KMS-11 (cell line): ENCODE results near the gene PCYT1A.
"Not testable (repeated sequence)": the region's sequence is repeated elsewhere in the genome, so short reads cannot be mapped to it uniquely, and the experiment has no call there.

Experiments used
- H2AFZ ChIP-seq: fragments of 200-600 bp; sonication (generic); 2 replicates; pipeline ENCODE4 v1.6.1; 2016; ENCODE audit warnings: antibody characterized with exemption, mixed run types, low read depth
- H3K27ac ChIP-seq: fragments of 200-600 bp; sonication (generic); 2 replicates; pipeline ENCODE4 v1.6.1; 2016; ENCODE audit warnings: mild to moderate bottlenecking, mixed run types
- H3K27me3 ChIP-seq: fragments of 200-600 bp; sonication (generic); 2 replicates; pipeline ENCODE4 v1.6.1; 2017; ENCODE audit warnings: mild to moderate bottlenecking, low read depth, mixed run types, moderate library complexity; ENCODE audit not compliant: insufficient read depth
- H3K36me3 ChIP-seq: fragments of 200-600 bp; sonication (generic); 2 replicates; pipeline ENCODE4 v1.6.1; 2017; ENCODE audit warnings: mild to moderate bottlenecking, mixed run types; ENCODE audit not compliant: insufficient read depth
- H3K4me1 ChIP-seq: fragments of 200-600 bp; sonication (generic); 2 replicates; pipeline ENCODE4 v1.6.1; 2016; ENCODE audit warnings: mild to moderate bottlenecking, low read depth, mixed run types; ENCODE audit not compliant: poor library complexity, severe bottlenecking
- H3K4me2 ChIP-seq: fragments of 200-600 bp; sonication (generic); 2 replicates; pipeline ENCODE4 v1.7.0; 2016; ENCODE audit warnings: mild to moderate bottlenecking, mixed run types
- H3K4me3 ChIP-seq: fragments of 200-600 bp; sonication (generic); IDR thresholded peaks from 2 replicates; pipeline ENCODE4 v1.6.1; 2017; ENCODE audit warnings: low read depth, low read length, mixed read lengths; ENCODE audit not compliant: insufficient read depth
- H3K79me2 ChIP-seq: fragments of 200-600 bp; sonication (generic); 2 replicates; pipeline ENCODE4 v1.6.1; 2016; ENCODE audit warnings: low read depth, mixed run types; ENCODE audit not compliant: insufficient read depth
- H3K9ac ChIP-seq: fragments of 200-600 bp; sonication (generic); 2 replicates; pipeline ENCODE4 v1.6.1; 2016; ENCODE audit warnings: mild to moderate bottlenecking, mixed run types
- H4K20me1 ChIP-seq: fragments of 200-600 bp; sonication (generic); 2 replicates; pipeline ENCODE4 v1.6.1; 2016; ENCODE audit warnings: mild to moderate bottlenecking, mixed run types; ENCODE audit not compliant: insufficient read depth
- TF ChIP-seq, protein P1 (sequence below): fragments of 200-600 bp; sonication (generic); conservative IDR thresholded peaks from 2 replicates; pipeline ENCODE4 v1.6.1; 2017; ENCODE audit warnings: low read depth, mild to moderate bottlenecking, antibody characterized with exemption, low read length, moderate library complexity, mixed read lengths

The PCYT1A gene

DNA sequence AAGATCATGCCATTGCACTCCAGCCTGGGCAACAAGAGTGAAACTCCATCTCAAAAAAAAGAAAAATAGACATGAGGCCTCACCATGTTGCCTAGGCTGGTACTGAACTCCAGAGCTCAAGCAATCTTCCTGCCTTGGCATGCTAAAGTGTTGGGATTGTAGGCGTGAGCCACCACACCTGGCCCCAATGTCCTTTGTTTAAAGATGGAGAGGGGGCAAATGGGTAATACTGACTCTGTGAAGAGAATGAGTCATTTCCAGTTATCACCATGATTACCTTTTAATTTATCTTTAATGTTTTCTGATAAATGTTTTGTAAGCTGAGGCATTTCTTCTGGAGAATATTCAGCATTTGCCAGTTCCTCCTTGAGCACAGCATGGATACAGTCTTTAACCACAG, 28.3 kb upstream of the PCYT1A start:
- Histone ChIP-seq H3K27ac (no peak overlapping the region), H3K4me3 (no peak overlapping the region), H4K20me1 (no peaks in the 10 kb centered on the region), H3K4me2 (no peak overlapping the region), H3K4me1 (no peaks in the 10 kb centered on the region), H3K79me2 (no peaks in the 10 kb centered on the region), H3K9ac (no peak overlapping the region), H3K36me3 (no peaks in the 10 kb centered on the region), H3K27me3 (no peaks in the 10 kb centered on the region), H2AFZ (no peak overlapping the region)
- TF ChIP-seq, protein P1, sequence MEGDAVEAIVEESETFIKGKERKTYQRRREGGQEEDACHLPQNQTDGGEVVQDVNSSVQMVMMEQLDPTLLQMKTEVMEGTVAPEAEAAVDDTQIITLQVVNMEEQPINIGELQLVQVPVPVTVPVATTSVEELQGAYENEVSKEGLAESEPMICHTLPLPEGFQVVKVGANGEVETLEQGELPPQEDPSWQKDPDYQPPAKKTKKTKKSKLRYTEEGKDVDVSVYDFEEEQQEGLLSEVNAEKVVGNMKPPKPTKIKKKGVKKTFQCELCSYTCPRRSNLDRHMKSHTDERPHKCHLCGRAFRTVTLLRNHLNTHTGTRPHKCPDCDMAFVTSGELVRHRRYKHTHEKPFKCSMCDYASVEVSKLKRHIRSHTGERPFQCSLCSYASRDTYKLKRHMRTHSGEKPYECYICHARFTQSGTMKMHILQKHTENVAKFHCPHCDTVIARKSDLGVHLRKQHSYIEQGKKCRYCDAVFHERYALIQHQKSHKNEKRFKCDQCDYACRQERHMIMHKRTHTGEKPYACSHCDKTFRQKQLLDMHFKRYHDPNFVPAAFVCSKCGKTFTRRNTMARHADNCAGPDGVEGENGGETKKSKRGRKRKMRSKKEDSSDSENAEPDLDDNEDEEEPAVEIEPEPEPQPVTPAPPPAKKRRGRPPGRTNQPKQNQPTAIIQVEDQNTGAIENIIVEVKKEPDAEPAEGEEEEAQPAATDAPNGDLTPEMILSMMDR, result no peak

DNA sequence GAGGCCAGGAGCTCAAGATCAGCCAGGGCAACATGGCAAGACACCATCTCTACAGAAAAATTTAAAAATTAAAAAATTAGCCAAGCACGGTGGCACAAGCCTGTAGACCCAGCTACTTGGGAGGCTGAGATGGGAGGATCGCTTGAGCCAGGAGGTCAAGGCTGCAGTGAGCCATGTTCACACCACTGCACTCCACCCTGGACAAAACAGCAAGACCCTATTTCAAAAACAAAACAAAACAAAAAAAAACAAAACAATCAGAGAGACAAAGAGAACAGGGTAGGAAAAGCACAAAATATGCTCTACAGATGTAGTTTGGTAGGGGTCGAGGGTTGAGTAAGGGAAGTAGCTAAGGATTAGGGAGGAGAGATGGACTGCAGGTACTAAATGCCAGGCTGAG, 27.1 kb upstream of the PCYT1A start:
- Histone ChIP-seq H3K4me2 (no peak overlapping the region), H3K4me3 (no peak overlapping the region), H3K4me1 (no peaks in the 10 kb centered on the region), H3K27me3 (no peaks in the 10 kb centered on the region), H3K9ac (no peak overlapping the region), H3K36me3 (no peaks in the 10 kb centered on the region), H4K20me1 (no peaks in the 10 kb centered on the region), H3K79me2 (no peaks in the 10 kb centered on the region), H3K27ac (no peak overlapping the region), H2AFZ (no peak overlapping the region)
- TF ChIP-seq, protein P1, result no peak

DNA sequence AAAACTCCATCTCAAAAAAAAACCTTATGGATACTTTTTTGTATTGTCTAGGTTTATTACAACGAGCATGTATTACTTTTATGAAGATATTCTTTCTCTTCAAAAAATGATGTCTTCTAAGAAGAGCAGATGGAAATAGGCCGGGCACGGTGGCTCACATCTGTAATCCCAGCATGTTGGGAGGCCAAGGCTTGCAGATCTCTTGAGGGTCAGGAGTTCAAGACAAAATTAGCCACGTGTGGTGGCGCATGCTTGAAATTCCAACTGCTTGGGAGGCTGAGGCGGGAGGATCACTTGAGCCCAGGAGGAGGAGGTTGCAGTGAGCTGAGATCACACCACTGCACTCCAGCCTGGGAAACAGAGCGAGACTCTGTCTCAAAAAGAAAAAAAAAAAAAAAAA, 26.6 kb upstream of the PCYT1A start:
- not testable (repeated sequence) for H3K27me3 ChIP-seq, H2AFZ ChIP-seq, H3K9ac ChIP-seq, H3K36me3 ChIP-seq, H3K27ac ChIP-seq, H3K79me2 ChIP-seq, H3K4me3 ChIP-seq, H3K4me2 ChIP-seq, H4K20me1 ChIP-seq, H3K4me1 ChIP-seq

DNA sequence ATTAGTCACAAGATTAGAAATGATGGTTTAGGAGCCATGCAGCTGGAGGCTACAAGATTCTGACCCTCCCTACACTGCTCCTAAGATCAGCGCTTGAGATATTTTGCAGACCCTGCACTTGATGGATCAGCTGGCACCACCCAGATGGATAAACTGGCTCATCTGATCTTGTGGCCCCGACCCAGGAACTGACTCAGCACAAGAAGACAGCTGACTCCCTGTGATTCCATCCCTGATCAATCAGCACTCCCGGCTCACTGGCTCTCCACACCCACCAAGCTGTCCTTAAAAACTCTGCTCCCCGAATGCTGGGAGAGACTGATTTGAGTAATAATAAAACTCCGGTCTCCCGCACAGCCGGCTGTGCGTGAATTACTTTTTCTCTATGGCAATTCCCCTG, 15.4 kb upstream of the PCYT1A start:
- not testable (repeated sequence) for H3K36me3 ChIP-seq, H4K20me1 ChIP-seq, H3K4me1 ChIP-seq, H3K79me2 ChIP-seq, H3K4me2 ChIP-seq, H3K4me3 ChIP-seq, H2AFZ ChIP-seq, H3K27me3 ChIP-seq, H3K27ac ChIP-seq, H3K9ac ChIP-seq

DNA sequence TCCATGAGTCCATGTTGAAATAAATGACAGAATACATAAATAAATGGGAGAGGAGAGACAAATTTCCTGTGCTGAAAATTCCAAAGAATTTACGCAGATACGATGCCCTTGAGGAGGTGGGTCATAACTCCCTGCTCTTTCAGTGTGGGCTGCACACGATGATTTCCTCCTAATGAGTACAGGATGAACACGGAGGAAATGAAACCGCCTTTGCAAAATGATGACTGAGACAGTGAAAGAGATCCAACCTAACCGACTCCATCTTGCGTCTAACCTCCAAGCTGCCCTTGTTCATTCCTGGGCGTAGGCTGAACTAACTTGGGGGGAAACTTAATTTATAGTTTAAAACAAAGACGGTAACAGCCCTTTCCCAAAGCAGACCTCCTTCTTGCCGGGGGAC, 15.0 kb upstream of the PCYT1A start:
- H3K4me1 ChIP-seq, H4K20me1 ChIP-seq, H3K27me3 ChIP-seq, H3K4me2 ChIP-seq, H2AFZ ChIP-seq, H3K79me2 ChIP-seq, H3K4me3 ChIP-seq, H3K36me3 ChIP-seq, H3K27ac ChIP-seq, H3K9ac ChIP-seq: not testable (repeated sequence)

DNA sequence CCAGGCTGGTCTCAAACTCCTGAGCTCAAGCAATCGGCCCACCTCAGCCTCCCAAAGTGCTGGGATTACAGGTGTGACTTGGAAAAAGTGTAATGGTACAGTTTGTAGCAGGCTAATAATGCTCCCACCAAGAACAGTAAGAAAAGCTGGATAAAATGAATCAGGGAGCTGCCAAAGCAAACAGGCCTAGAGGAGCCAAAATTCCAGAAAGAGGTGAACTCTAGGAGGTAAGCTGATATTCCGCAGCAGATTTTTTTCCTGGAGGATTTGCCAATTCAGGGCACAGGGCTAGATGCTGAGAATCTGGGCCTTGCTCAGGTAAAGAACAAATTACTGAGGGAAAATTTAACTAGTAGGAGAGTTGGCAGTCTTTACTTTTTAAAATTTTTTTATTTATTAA, 11.0 kb upstream of the PCYT1A start:
- Histone ChIP-seq H3K4me3 (no peak overlapping the region), H3K79me2 (no peaks in the 10 kb centered on the region), H3K27ac (no peak overlapping the region), H3K27me3 (no peaks in the 10 kb centered on the region), H3K4me1 (no peaks in the 10 kb centered on the region), H3K36me3 (no peaks in the 10 kb centered on the region), H3K9ac (no peak overlapping the region), H3K4me2 (no peak overlapping the region), H2AFZ (no peak overlapping the region), H4K20me1 (no peaks in the 10 kb centered on the region)
- TF ChIP-seq, protein P1, result no peak
